AG04449 (cell line): Measurements from ENCODE around the gene SH3PXD2A.

Experiments
- CTCF ChIA-PET: fragments of 350-600 bp; formaldehyde crosslinking; extraction: SDS; loops from one replicate; lab custom pipeline; 2021; ENCODE audit warnings: antibody characterized with exemption; lab: Yijun Ruan, JAX
- POLR2A ChIA-PET: fragments of 400-600, 350-600 bp; formaldehyde crosslinking; extraction: SDS; loops from one replicate; lab custom pipeline; 2020; ENCODE audit warnings: antibody characterized with exemption, inconsistent platforms; lab: Yijun Ruan, JAX
- DNase-seq: peaks from one replicate; pipeline ENCODE4 v3.0.0-alpha.2; 2010; ENCODE audit warnings: low read depth, low spot score
- H3K4me3 ChIP-seq: 2 replicates; pipeline ENCODE4 v1.5.1; 2011; ENCODE audit warnings: low read depth, mild to moderate bottlenecking, control low read depth, low read length
- TF ChIP-seq, protein P1 (sequence below): IDR thresholded peaks from one replicate; pipeline ENCODE4 v1.5.1; 2011; ENCODE audit warnings: mild to moderate bottlenecking, moderate library complexity, low read length, control low read depth, inconsistent platforms; ENCODE audit not compliant: insufficient read depth; ENCODE audit errors: missing control alignments

Gene SH3PXD2A

DNA sequence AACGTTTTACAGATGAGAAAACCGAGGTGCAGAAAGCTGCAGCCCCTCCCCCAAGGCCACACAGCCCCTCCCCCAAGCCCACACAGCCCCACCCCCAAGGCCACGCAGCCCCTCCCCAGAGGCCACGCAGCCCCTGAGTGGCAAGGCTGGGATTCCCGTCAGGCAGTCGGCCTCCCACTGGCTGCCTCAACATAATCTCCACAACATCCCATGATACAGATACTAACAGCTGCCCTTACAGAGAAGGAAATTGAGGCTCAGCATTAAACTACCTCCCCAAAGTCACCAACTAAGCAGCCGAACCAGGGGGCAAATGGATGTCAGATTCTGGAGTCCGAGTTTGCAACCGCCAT is 15.9 kb downstream of the SH3PXD2A start:
- ChIA-PET POLR2A (no interaction called here), CTCF (interaction anchor here (1.1 to 2.2 kb wide), 4 partner anchors 11 to 127 kb away, joined by 3 to 6 read pairs (median 4); no protein-coding TSS in a partner anchor)
- TF ChIP-seq, protein P1, sequence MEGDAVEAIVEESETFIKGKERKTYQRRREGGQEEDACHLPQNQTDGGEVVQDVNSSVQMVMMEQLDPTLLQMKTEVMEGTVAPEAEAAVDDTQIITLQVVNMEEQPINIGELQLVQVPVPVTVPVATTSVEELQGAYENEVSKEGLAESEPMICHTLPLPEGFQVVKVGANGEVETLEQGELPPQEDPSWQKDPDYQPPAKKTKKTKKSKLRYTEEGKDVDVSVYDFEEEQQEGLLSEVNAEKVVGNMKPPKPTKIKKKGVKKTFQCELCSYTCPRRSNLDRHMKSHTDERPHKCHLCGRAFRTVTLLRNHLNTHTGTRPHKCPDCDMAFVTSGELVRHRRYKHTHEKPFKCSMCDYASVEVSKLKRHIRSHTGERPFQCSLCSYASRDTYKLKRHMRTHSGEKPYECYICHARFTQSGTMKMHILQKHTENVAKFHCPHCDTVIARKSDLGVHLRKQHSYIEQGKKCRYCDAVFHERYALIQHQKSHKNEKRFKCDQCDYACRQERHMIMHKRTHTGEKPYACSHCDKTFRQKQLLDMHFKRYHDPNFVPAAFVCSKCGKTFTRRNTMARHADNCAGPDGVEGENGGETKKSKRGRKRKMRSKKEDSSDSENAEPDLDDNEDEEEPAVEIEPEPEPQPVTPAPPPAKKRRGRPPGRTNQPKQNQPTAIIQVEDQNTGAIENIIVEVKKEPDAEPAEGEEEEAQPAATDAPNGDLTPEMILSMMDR, result no peak
- H3K4me3 ChIP-seq, result no peak overlapping the region
- no peak for DNase-seq

DNA sequence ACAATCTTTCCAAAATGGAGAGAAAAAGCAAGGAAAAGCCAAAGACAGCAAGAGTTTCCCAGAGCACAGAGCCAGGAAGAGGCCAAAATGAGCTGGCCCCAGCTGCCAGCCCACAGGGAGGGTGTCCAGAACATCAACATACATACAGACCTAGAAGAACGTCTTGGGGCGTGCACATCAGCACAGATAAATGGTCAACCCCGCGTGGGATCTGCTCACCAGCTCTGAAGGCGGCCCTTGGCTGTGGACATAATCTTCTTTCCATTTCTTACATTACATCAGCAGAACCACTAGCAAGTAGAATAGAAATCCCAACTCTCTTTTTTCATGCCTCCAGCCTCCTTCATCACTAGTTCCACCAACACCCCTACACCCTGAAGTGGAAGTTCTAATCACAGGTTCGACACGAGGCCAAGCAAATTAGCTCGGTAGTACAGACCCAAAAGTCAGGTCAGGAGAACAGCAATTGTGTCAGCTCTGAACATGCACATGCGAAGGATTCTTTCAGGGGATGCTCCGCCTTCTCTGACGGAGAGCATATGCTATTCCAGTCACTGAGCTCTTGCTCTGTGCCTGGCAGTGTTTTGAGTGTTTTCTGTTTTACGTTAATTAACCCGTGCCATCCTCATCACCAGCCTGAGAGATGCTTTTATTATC is 16.4 kb downstream of the SH3PXD2A start:
- TF ChIP-seq, protein P1, result no peak
- ChIA-PET POLR2A (no interaction called here), CTCF (interaction anchor here (1.0 to 2.2 kb wide), 5 partner anchors 11 to 127 kb away, joined by 3 to 6 read pairs (median 4); no protein-coding TSS in a partner anchor)
- DNase-seq, result no peak
- no peak overlapping the region for H3K4me3 ChIP-seq

DNA sequence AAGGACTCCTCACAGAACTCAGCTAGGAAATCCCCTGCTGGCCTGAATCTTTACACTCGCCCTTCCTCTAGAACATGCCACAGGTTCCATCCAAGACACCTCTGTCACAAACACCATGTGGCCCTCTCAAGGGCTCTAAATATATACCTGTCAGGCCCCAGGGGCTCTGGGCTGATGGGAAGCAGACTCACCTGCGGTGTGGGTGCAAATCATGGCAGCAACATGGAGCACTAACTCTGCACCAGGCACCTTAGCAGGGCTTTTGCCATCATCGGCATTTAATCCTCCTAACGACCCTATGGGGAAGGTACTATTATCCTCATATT is 17.3 kb downstream of the SH3PXD2A start:
- no peak overlapping the region for H3K4me3 ChIP-seq
- ChIA-PET CTCF (interaction anchor here (1.0 to 2.2 kb wide), 2 partner anchors 74 to 85 kb away, joined by 3 to 5 read pairs; no protein-coding TSS in a partner anchor), POLR2A (no interaction called here)
- DNase-seq, result no peak
- TF ChIP-seq, protein P1, result no peak

DNA sequence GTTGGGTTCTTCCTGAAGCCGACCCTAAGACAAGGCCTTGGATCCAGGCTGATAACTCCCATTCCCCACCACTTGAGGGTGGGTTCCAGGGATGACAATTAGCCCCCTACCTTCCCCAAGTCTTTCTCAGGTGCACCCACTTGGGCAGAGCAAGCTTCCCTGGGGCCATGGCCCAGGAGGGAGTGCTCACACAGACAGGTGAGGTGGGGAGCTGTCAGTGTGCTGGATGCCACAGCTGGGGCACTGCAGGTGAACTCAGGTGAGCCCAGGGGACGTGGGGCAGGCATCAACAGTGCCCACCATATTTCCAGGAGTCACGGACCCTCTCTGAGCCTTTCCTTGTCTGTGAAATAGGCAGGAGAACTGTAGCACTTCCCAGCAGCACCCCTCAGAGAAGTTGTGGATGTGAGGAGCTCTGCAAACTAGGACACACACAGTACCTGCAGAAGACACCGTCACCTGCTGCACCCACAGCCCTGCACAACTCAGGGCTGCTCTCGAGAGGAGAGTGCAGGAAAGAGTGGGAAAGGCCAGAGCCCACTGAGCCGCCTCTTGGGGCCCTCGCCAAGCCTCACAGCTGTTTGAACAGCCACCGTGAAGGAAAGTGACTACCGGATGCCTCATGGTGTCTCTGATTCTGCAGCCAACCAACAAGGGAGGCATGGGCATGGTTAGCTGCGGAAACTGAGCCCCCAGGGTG is 17.9 kb downstream of the SH3PXD2A start:
- ChIA-PET CTCF (interaction anchor here (0.9 to 2.2 kb wide), 3 partner anchors 13 to 73 kb away, joined by 3 to 5 read pairs (median 5); no protein-coding TSS in a partner anchor), POLR2A (no interaction called here)

DNA sequence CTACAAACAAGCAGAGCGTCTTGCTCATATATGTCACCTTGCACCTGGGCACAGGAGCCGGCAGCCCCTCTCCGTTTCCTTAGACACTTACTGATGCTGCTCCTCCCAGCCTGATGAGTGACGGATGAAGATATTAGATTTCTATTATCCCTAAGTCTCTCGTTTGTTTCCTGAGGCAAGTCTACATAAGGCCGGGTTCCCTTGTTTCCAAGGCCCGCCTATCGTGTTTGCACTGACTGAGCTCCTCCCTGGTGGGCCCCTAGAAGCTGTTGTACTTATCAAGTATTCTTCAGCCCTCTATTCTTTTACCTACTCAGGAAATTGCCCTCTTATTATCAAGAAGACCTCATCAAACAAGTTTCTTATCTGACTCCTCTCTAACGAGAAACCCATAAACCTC is 18.5 kb downstream of the SH3PXD2A start:
- H3K4me3 ChIP-seq, result no peak overlapping the region
- CTCF ChIA-PET, result interaction anchor here (0.9 to 1.4 kb wide), 2 partner anchors 13 to 15 kb away, joined by 3 to 5 read pairs; no protein-coding TSS in a partner anchor
- POLR2A ChIA-PET, result no interaction called here
- DNase-seq, result no peak
- TF ChIP-seq, protein P1, result no peak

More for the DNA sequence above, 17.9 kb downstream of the SH3PXD2A start:
- no peak for DNase-seq
- TF ChIP-seq, protein P1, result no peak
- no peak overlapping the region for H3K4me3 ChIP-seq

DNA sequence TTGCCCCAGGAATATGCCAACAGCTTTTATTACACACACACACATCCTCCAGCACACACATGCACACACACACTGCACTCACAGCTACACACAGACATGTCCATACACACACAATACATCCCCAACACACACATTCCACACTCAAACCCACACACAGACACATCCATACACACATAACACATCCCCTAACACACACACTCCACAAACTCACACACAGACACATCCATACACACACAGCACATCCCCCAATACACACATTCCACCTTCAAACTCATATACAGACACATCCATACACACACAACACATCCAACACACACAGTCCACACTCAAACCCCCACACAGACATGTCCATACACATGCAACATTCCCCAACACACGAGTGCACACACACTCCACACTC is 19.1 kb downstream of the SH3PXD2A start:
- no peak for DNase-seq
- ChIA-PET POLR2A (no interaction called here), CTCF (interaction anchor here (0.9 to 1.8 kb wide), 4 partner anchors 12 to 124 kb away, joined by 3 to 5 read pairs (median 4); no protein-coding TSS in a partner anchor)
- TF ChIP-seq, protein P1, result no peak
- no peak overlapping the region for H3K4me3 ChIP-seq
